RPMI8226 (cell line): Measurements from ENCODE around the gene ANKRD13D.

Experiments used
- DNase-seq: peaks from one replicate; pipeline ENCODE4 v3.0.0-alpha.2; 2015

The ANKRD13D gene

DNA sequence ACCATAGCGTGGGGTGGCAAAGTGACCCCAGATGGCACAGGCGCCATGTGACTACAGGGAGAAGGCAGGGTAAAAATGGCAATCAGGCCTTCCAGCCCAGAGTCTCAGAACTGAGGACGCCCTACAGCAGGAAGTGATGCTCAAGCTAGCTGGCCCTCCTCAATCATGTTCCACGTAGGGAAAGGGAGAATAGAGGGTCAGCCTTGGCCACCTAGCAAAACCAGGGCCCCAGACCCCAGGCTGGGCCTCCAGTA lies 978 bp upstream of the ANKRD13D start:
- no peak for DNase-seq

DNA sequence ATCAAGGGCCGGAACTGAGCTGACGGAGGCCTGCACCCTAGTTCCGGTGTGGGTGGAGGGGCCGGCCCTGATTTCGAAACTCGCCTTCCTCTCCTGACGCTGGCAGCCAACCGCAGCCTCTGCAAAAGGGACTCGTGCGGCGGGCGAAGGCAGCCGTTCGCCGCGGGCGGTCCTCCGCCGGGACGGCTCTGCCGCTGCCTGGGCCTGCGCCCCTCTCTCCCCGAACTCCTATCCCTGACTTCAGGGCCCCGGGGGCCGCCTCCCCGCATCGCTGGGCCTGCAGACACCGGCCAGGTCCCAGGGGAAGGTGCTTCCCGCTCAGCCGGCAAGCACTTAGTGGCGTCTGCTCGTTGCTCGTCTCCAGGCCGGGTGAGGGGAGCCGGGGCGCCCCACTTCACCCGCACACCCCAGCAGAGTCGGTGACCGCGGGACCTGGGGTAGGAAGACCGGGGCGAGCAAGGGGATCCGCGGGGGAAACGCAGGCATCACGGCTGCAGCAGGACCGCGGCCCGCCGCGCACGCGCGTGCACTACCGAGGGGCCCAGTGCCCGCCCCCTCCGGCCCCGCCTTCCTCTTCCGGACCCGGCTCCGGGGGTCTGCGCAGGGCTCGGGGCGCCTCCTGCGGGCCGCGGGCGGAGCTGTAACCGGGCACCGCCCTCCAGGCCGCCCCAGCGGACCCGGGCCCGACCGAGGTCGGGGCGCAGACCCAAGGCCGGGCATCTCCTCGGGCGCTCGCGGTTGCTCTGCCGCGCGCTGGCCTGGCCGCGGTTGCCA lies 464 bp upstream of the ANKRD13D start:
- DNase-seq, result peak; percentile 89

DNA sequence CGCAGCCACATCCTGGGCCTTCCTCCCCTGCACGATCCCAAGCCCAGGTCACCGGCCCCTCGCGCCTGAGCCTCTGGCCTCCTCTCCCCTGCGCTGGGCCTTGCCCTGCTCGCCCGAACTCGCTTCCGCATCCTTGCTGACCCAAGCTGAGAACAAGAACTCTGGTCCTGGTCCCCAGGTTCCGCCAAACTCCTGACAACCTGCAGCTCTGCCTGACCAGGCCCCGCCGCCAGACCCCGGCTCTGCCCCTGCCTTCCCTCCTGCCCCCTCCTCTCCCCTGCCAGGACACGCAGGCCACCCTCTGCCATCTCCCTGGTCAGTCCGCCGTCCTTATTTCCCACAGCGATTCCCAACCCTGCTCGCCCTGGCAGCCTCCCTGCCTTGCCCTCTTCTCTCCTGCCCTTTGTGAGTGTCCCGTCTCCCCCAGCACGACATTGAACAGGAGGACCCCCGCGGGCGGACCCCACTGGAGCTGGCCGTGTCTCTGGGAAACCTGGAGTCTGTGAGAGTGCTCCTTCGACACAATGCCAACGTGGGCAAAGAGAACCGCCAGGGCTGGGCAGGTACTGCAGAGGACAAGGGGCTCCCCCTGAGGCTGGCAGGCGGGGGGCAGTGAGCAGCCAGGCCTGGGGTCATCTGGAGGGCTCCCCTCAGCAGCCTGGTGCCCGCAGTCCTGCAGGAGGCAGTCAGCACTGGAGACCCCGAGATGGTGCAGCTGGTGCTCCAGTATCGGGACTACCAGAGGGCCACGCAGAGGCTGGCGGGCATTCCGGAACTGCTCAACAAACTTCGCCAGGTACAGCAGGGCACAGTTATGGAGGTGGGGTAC lies 762 bp downstream of the ANKRD13D start:
- DNase-seq, result peak; percentile 27

DNA sequence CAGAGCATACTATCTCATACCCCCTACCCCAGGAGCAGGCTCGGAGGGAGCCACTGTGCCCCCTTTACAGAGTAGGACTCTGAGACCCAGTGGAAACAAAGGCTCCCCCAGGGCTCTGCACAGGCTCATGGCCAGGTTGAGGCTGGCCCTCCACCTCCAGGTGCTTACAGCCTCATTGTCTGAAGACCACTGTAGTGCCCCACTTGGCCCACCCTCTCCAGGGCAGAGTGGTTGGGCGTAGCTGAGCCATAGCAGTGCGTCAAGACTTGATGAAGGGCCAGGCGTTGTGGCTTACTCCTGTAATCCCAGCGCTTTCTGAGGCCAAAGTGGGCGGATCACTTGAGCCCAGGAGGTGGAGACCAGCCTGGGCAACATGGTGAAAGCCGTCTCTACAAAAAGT lies 1.7 kb downstream of the ANKRD13D start:
- DNase-seq, result no peak

DNA sequence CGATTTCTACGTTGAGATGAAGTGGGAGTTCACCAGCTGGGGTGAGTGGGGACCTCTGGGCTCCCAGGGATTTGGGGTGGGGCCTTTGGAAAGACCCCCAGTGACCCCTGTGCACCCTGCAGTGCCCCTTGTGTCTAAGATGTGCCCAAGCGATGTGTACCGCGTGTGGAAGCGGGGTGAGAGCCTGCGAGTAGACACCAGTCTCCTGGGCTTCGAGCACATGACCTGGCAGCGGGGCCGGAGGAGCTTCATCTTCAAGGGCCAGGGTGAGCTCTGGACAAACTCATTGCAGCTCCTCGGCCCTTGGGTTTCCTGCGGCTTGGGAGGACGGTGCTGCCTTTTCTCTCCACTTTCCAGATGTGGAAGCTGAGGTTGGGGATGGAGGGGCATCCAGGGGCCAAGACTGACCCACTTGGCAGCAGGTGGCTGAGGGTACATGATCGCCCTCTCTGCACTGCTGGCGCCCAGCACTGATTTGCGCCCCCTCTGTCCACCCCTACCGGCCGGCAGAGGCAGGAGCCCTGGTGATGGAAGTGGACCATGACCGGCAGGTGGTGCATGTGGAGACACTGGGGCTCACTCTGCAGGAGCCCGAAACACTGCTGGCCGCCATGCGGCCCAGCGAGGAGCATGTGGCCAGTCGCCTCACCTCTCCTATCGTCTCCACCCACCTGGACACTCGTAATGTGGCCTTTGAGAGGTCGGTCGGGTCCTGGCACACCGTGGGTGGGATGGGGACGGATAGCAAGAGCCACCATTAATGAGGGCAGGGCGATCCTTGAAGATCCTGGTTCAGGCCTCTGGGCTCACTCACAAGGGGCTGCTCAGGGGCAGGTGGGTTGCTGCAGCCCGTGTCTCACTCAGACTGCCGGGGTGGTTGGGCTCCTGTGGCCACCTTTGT lies 2.6 kb downstream of the ANKRD13D start:
- DNase-seq, result no peak

DNA sequence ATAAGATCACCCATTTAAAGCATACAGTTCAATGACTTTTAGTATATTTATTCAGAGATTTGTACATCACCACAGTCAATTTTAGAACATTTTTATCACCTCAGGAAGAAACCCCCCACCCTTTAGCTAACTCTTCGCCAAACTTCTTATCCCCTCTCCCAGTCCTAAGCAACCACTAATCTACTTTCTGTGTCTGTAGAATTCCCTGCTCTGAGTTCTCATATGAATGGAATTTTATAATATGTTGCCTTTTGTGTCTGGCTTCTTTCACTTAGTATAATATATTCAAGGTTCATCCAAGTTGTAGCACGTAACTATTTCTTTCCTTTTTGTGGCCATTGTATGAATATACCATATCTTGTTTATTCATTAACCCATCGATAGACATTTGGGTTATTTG lies 3.6 kb downstream of the ANKRD13D start:
- no peak for DNase-seq

DNA sequence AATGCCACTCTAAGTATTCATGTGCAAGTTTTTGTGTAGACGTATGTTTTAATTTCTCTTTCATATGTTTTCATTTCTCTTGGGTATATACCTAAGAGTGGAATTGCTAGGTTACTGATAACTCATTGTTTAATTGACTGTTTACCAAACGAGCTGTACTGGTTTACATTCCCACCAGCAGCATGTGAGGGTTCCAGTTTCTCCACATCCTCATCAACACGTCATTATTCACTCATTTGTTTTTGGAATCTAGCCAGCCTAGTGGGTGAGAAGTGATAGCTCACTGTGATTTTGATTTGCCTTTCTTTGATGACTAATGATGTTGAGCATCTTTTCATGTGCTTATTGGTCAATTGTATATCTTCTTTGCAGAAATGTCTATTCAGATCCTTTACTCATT lies 4.0 kb downstream of the ANKRD13D start:
- DNase-seq, result no peak

GRCh38 chr11:67295846-67296245 lies 6.7 kb downstream of the ANKRD13D start:
- no peak for DNase-seq

DNA sequence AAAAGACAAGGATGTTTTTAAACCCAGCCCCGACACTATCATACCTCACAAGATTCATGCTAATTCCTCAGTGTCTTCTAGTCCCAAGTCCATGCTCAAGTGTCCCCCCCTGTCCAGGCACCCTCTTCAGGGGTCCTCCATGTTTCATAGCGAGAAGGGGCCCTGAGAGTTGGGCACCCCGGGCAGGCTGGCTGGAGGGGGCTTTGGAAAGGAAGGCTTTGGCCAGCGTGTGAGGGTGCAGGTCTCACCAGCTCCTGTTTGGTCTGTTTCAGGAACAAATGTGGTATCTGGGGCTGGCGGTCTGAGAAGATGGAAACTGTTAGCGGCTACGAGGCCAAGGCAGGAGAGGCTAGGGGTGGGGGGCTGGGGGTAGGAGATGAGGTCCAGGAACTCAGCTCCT lies 9.7 kb downstream of the ANKRD13D start:
- DNase-seq, result no peak

GRCh38 chr11:67299471-67300191 lies 10.5 kb downstream of the ANKRD13D start:
- DNase-seq, result no peak

GRCh38 chr11:67300256-67300755 lies 11.2 kb downstream of the ANKRD13D start:
- DNase-seq, result no peak

GRCh38 chr11:67300756-67301312 lies 11.7 kb downstream of the ANKRD13D start:
- no peak for DNase-seq

- DNase-seq, result no peak
Measured at GRCh38 chr11:67301313-67301921, 12.3 kb downstream of the ANKRD13D start.

DNA sequence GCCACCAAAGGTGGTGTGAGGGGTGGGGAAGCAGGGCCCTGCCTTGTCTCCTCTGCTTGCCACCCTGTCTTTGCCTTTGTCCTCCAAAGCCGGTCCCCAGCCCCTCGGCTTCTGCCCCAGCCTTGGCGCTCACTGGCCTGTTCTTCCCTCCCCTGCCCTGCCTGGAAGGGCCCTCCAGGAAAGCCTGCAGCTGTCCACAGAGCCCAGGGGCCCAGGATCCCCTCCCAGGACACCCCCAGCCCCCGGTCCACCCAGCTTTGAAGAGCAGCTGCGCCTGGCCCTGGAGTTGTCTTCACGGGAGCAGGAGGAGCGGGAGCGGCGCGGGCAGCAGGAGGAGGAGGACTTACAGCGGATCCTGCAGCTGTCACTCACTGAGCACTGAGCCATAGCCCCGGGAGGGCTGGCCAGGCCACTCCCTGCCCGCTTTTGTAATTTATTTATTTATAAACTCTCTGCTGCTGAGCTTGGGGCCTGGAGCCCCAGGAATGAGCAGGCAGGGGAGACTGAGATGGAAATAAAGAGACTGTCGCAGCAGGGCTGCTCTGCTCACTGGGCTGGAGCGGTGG lies 12.9 kb downstream of the ANKRD13D start:
- no peak for DNase-seq

DNA sequence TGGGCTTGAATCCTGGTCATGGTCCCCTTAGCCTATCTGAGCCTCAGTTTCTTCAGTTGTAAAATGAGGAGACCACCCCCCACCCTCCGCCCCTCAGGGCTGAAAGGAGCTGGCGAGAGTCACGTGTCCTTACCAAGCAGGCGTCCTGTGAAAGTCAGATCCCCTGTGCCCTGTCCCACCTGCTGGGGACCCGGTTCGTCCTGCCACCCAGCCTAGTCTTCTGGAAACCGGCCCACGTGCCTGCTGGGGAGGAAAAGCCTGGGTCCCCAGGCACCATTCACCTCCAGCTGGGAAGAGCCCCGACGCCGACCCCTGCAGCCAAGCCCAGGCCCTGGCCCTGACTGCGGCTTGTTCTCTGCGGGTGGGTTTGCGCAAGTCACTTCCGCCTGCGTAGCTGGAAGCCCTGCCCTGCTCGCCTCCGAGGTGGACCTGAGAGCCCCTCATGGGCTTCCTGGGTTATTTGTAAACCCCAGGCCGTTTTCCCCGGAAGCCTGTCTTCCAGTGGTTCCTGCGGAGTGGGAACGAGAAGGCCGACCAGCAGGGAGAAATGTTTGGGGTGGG lies 13.5 kb downstream of the ANKRD13D start:
- DNase-seq, result no peak

GRCh38 chr11:67303132-67303834 lies 14.2 kb downstream of the ANKRD13D start, which contains the start of gene SSH3:
Gene SSH3, plus strand, starts transcription at chr11:67303530. Its CDS starts 96 bp downstream, at chr11:67303626.
- DNase-seq, result peak; percentile 76

GRCh38 chr11:67303835-67304411 lies 14.8 kb downstream of the ANKRD13D start:
- DNase-seq, result no peak

DNA sequence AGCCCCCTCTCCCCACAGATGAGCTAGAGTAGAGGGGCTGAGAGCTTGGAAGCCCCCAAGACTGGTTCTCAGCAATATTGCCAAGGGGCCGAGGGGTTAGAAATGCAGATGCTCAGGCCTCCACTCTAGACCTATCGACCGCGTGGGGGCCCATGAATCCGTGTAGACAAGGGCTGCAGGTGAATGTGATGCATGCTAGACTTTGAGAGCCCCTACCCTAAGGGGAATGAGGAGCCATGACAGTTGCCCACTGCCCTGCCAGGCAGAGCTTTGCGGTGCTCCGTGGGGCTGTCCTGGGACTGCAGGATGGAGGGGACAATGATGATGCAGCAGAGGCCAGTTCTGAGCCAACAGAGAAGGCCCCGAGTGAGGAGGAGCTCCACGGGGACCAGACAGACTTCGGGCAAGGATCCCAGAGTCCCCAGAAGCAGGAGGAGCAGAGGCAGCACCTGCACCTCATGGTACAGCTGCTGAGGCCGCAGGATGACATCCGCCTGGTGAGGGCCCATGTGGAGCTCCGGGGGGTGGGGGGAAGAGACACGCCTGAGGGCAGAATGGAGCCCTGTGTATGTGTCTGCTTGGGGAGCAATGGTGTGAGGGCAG lies 15.5 kb downstream of the ANKRD13D start:
- no peak for DNase-seq

- DNase-seq, result no peak
Measured at GRCh38 chr11:67306769-67307544, 17.9 kb downstream of the ANKRD13D start.
